Measurements from ENCODE around the gene ZNF385B. TPM values are rescaled to one million over a fixed set of nuclear protein-coding genes. Genes with fewer than 3 reads are reported as not detected.

ZNF385B gene
- total and polyA plus RNA-seq, 3 donors from 2014 or later, result 28.1 to 40.3 (median 37.4) TPM

DNA sequence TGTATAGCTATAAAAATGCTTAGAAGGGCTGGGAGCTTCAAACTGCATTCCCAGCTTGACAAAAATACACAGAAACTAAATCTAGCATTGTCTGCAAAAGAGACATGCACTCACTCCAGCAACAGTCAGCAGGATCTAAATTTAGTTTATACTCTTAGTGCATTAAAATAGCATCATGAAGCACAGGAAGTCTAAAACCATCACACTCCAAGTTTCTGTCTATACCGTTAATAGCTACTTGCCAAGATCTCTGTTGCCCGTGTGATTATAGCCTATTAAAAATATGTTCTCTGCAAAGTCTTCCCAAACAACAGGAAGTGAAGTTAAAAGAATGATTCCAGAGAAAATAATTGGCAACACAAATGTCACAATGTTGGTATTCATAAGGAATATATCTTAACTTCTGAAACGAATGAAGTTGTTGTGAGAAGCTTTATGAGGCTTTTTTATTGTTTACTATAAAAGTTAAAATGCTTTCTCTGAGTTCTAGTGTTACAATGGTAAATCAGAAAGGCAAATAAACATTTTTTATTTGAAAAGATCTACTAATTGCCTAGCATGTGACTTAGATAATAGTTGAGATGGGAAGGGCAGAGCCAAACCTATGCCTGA, 184.2 kb downstream of the ZNF385B start:
- no peak overlapping the region for H3K27ac ChIP-seq
- intact Hi-C loops (cut with DNase I; ENCODE audit: low total_unique reads), result no loop called here
- no peak overlapping the region for H3K4me3 ChIP-seq
- TF ChIP-seq, protein P1, sequence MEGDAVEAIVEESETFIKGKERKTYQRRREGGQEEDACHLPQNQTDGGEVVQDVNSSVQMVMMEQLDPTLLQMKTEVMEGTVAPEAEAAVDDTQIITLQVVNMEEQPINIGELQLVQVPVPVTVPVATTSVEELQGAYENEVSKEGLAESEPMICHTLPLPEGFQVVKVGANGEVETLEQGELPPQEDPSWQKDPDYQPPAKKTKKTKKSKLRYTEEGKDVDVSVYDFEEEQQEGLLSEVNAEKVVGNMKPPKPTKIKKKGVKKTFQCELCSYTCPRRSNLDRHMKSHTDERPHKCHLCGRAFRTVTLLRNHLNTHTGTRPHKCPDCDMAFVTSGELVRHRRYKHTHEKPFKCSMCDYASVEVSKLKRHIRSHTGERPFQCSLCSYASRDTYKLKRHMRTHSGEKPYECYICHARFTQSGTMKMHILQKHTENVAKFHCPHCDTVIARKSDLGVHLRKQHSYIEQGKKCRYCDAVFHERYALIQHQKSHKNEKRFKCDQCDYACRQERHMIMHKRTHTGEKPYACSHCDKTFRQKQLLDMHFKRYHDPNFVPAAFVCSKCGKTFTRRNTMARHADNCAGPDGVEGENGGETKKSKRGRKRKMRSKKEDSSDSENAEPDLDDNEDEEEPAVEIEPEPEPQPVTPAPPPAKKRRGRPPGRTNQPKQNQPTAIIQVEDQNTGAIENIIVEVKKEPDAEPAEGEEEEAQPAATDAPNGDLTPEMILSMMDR (IDR thresholded peaks at IDR 0.05), result no peak
- TF ChIP-seq POLR2A (IDR thresholded peaks at IDR 0.05), result no peak
- no peak for DNase-seq
- no peaks in the 10 kb centered on the region for H3K4me1 ChIP-seq
- WGBS, 2 donors, result 11 to 25% methylated on average over 3 of the region's 3 CpGs
- H3K36me3 ChIP-seq (ENCODE audit: low read depth, missing control alignments), result no peaks in the 10 kb centered on the region
- H3K9me3 ChIP-seq, result no peaks in the 10 kb centered on the region
- H3K27me3 ChIP-seq, result no peaks in the 10 kb centered on the region

DNA sequence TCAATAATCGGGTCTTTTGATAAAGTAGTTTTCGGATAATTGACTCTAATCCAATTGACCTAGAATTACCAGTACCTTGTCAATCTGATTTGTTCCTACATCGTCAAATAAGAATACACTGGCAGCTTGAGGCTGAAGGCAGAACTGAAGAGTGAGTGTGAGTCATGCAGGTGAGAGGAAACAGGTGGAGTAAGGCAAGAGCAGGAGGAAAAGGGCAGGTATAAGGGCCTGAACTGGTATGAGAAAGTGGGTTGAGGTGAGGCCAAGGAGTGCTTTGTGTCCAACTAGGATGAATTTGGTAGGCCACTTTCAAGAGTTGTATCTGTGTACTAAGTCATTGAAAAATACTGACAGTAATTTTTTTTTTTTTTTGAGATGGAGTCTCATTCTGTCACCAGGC, 186.0 kb downstream of the ZNF385B start:
- H3K4me3 ChIP-seq, result no peak overlapping the region
- no peaks in the 10 kb centered on the region for H3K9me3 ChIP-seq
- 89 to 98% methylated on average over 3 of the region's 3 CpGs for WGBS, 2 donors
- no peaks in the 10 kb centered on the region for H3K27me3 ChIP-seq
- no peak for TF ChIP-seq POLR2A (IDR thresholded peaks at IDR 0.05)
- TF ChIP-seq, protein P1 (IDR thresholded peaks at IDR 0.05), result no peak
- no peak overlapping the region for H3K27ac ChIP-seq
- H3K36me3 ChIP-seq (ENCODE audit: low read depth, missing control alignments), result no peaks in the 10 kb centered on the region
- DNase-seq, result no peak
- intact Hi-C loops (cut with DNase I; ENCODE audit: low total_unique reads), result no loop called here
- no peaks in the 10 kb centered on the region for H3K4me1 ChIP-seq

DNA sequence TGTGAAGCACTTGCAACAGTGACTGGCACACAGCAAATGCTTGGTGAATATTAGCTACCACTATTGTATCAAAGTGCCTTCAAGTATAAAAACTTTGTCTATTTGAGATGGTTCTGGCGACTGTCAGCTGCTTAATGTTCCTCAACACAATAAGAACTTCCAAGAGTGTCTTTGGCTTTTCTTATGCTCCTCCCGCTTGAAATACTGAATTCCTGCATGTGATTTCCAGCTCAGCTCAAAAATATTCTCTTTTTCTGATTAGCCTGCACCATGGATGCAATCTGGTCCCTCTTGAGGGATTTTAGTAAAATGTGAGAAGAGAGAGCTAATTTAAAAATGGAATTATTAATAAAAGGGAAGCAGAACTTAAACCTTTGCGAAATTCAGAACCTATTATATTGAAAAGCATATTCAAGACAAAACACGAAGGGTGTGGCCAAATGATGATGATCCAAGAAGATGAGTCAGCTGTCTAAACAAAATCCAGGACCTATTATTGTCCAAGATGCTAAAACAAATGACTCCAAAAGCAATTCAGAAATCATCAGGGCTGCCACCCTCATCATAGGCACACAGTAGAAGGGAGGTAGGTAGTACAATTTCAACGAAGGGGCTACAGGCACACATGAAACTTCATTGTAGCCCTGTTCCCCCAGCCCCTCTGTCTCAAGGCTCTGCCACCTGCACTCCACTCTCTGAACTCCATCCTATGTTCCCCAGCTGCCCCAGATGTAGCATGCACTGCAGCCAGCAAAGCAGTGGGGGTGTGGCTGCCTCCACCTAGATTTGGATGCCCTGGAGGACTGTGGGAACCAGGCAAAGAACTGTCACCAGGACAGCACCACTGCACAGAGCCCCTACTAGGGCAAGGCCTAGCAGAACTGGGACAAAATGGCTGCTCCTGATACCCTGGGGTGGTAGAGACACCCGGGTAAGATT, 190.1 kb downstream of the ZNF385B start:
- Histone ChIP-seq H3K27me3 (no peaks in the 10 kb centered on the region), H3K4me1 (no peaks in the 10 kb centered on the region), H3K9me3 (no peaks in the 10 kb centered on the region), H3K27ac (no peak overlapping the region), H3K36me3 (ENCODE audit: low read depth, missing control alignments) (no peaks in the 10 kb centered on the region), H3K4me3 (no peak overlapping the region)
- no peak for TF ChIP-seq POLR2A (IDR thresholded peaks at IDR 0.05)
- TF ChIP-seq, protein P1 (IDR thresholded peaks at IDR 0.05), result no peak
- no peak for DNase-seq
- intact Hi-C loops (cut with DNase I; ENCODE audit: low total_unique reads), result no loop called here
- WGBS, 2 donors, result 63 to 88% methylated on average over 5 to 6 of the region's 6 CpGs

GRCh38 chr2:179669196-179669595, 192.2 kb downstream of the ZNF385B start:
- Histone ChIP-seq H3K36me3 (ENCODE audit: low read depth, missing control alignments) (no peaks in the 10 kb centered on the region), H3K27me3 (no peaks in the 10 kb centered on the region), H3K4me1 (no peaks in the 10 kb centered on the region), H3K4me3 (no peak overlapping the region), H3K27ac (no peak overlapping the region), H3K9me3 (no peaks in the 10 kb centered on the region)
- intact Hi-C loops (cut with DNase I; ENCODE audit: low total_unique reads), result no loop called here
- no peak for DNase-seq
- WGBS, 2 donors, result 76 to 86% methylated on average over 2 of the region's 2 CpGs
- no peak for TF ChIP-seq POLR2A (IDR thresholded peaks at IDR 0.05)
- TF ChIP-seq, protein P1 (IDR thresholded peaks at IDR 0.05), result no peak
